Heart left ventricle (tissue), 13 donors: ENCODE data around the gene SHTN1.

Experiments used
- POLR2A ChIP-seq, 2 donors: fragments of 450-650 bp; IDR thresholded peaks; one replicate each; pipeline ENCODE4 v1.6.1; 2017; ENCODE audit warnings: antibody characterized with exemption in 2 of 2, mild to moderate bottlenecking in 2 of 2, moderate library complexity in 2 of 2
- TF ChIP-seq, protein P1 (sequence below), 12 donors: fragments of 200-600 bp; sonication (generic) in 4 of 12; IDR thresholded peaks; one replicate each; pipeline versions ENCODE4 v1.5.0 to v1.8.0; 2018 to 2022; ENCODE audit warnings: antibody characterized with exemption in 12 of 12, mild to moderate bottlenecking in 5 of 12
- donor health status: ischemic (EF 13 %, LVEDD 7.1; RV severe dilation, severe dysfunction).
- donor health status: DM: no; HTN: yes; CAD: no.
- donor health status: DM: no; HTN: no; CAD: no.
- donor health status: ischemic (EF 25% LVEDD 6.9; RV normal size, moderate dysfunction).
- donor health status: ischemic (EF 25% LVEDD 5.7; RV mildly dilated, moderate dysfunction).
- donor health status: ischemic (EF 35%, LVEDD 5.7; RV mildly dilated, moderate dysfunction).
- donor health status: nonischemic (EF 11% LVEDD 7.7; RV severe dilation, severe dysfunction).
- donor health status: DM: yes; HTN: yes; CAD: no.
- donor health status: PGD.
- donor health status: ischemic (EF 29% LVEDD 5.4; RV normal size, mild dysfunction).
- donor health status: nonischemic (EF 23%, LVEDD 6.1; RV moderate dilation, normal function).

DNA sequence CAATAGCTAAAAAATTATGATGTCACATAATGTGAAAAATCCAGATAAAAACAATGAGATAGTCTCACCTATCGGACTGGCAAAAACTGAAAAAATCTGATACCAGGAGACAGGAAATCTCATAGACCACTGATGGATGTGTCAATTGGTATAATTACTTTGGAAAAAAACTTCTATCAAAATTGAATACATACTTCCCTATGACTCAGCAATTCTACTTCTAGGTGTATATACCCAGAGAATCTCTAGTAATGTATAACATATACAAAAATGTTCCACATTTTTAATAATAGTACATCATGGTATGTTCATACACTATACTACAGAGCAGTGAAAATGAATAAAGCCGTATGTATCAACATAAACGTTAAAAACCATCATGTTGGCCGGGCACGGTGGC is 34.9 kb downstream of the SHTN1 start:
- TF ChIP-seq, protein P1, sequence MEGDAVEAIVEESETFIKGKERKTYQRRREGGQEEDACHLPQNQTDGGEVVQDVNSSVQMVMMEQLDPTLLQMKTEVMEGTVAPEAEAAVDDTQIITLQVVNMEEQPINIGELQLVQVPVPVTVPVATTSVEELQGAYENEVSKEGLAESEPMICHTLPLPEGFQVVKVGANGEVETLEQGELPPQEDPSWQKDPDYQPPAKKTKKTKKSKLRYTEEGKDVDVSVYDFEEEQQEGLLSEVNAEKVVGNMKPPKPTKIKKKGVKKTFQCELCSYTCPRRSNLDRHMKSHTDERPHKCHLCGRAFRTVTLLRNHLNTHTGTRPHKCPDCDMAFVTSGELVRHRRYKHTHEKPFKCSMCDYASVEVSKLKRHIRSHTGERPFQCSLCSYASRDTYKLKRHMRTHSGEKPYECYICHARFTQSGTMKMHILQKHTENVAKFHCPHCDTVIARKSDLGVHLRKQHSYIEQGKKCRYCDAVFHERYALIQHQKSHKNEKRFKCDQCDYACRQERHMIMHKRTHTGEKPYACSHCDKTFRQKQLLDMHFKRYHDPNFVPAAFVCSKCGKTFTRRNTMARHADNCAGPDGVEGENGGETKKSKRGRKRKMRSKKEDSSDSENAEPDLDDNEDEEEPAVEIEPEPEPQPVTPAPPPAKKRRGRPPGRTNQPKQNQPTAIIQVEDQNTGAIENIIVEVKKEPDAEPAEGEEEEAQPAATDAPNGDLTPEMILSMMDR (IDR thresholded peaks at IDR 0.05), result no peak
- TF ChIP-seq POLR2A (IDR thresholded peaks at IDR 0.05), result no peak
